AG08395 (cell line): ENCODE results near the gene PDK4.
"Not testable (repeated sequence)": the region's sequence is repeated elsewhere in the genome, so short reads cannot be mapped to it uniquely, and the experiment has no call there.

Experiments
- DNase-seq: peaks from one replicate; pipeline ENCODE4 v3.0.0; 2012; ENCODE audit warnings: mixed read lengths, low spot score

The PDK4 gene

DNA sequence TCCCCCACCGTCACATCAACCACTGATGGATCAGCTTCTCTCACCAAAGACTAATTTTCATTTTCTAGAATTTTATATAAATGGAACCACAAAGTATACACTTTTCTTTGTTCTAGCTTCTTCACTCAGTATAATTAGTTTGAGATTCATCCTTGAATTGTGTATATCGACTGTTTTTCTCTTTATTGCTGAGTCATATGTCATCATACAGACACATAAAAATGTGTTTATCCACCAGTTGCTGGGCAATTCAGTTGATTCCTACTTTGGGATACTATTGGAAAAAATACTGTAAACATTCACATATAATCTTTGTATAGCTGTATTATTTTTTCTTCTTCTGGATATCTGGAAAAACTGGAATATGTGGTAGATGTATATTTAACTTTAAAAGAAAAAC lies 26.6 kb downstream of the PDK4 start:
- no peak for DNase-seq

DNA sequence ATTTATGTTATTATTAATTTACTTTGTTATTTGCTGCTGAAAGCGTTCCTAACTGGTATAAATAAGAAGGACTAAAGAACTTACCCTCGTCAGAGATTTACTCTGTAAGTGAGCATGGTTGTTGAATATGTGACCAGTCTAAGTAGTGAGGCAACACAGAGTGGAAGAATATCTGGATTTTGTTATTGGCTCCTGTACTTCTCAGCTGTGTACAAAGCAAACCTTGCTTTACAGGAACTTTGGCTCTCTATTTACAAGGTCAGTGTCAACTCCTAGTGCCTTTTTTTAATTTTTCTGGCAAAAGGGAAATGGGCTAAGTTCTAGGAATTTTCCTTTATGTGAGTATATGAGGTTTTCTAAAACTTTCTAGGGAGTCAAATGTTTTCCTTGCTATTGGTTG lies 35.6 kb downstream of the PDK4 start:
- no peak for DNase-seq

DNA sequence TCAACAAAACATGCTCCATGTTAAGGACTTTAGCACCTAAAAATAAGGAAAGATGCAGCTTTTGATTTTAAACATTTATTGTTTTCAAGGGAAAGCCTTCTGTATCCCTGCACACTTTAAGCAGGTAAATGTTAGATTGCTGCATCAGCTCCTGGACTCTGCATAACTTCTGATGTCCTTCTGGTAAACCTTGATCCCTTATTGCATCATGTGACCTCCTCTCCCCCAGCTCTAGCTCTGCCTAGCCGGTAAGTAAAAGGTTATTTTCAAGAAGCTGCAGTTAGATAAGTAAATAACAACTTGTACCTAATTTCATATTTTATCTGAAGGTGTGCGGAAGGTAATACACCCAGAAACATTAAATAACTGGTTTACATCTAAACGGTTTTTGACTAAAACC lies 37.5 kb downstream of the PDK4 start:
- DNase-seq: no peak

DNA sequence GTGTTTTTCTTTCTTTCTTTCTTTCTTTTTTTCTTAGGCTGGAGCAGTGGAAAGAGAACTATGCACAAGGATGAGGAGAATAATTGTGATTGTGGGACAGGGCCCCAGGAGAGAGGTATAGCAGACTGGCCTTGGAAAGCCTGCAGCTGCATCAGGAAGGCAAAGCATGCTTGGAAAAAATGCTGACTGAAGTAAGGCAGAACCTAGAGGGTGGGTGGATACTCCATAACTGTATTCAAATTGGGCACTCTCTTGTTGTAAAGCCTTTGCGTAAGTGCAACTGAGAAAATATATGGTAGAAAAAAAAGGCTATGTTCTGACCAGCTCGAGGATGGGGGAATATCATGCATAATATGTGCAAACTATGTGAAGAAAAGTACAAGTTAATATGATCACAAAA lies 39.5 kb downstream of the PDK4 start:
- DNase-seq: no peak

DNA sequence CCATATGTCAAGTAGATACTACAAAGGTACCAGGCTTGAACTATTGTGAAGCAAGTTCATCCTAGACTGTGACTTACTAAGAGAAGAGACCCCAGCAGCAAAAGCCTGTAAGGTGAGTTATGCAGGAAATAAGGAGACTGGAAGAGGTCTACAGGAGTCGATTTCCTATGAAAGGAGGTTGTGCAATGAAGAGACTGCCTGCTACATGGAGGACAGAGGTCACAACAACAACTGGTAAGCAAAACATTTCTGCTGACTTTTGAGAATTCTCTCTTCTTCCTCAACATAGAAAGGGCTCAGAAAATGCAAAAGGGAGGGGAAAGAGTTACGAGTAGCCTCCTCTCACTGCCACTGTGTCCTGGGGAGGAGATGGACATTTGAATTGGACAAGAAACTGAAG lies 42.4 kb downstream of the PDK4 start:
- DNase-seq: no peak

DNA sequence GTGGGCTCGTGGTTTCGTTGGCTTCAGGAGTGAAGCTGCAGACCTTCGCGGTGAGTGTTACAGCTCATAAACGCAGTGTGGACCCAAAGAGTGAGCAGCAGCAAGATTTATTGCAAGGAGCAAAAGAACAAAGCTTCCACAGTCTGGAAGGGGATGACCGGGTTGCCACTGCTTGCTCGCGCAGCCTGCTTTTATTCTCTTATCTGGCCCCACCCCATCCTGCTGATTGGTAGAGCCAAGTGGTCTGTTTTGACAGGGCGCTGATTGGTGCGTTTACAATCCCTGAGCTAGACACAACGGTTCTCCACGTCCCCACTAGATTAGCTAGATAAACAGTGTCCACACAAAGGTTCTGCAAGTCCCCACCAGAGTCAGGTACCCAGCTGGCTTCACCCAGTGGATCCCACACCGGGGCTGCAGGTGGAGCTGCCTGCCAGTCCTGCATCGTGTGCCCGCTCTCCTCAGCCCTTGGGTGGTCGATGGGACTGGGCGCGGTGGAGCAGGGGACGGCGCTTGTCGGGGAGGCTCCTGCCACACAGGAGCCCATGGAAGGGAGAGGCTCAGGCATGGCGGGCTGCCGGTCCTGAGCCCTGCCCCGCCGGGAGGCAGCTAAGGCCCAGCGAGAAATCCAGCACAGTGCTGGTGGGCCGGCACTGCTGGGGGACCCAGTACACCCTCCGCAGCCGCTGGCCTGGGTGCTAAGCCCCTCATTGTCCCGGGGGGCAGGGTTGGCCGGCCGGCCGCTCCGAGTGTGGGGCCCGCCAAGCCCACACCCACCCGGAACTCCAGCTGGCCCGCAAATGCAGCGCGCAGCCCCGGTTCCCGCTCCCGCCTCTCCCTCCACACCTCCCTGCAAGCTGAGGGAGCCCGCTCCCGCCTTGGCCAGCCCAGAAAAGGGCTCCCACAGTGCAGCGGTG lies 44.0 kb downstream of the PDK4 start:
- not testable (repeated sequence) for DNase-seq

DNA sequence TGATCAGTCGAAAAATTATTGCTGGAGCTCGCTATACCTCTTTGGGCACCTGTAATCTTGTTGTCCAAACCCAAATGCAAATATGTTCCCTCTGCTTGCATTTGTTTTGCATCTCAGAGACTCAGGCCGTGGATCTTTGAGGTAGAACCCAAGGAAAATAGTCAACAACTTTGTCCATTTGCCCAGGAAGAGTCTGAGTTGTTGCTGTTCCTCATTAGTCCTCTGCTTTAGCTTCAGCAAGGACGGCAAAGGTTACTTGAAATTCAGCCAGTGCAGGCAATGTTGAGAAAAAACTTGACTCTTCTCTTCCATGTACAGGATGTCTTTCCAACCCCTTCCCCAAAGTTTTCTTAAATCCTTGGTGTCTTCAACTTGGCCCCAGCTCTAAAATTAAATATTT lies 45.8 kb downstream of the PDK4 start:
- no peak for DNase-seq

DNA sequence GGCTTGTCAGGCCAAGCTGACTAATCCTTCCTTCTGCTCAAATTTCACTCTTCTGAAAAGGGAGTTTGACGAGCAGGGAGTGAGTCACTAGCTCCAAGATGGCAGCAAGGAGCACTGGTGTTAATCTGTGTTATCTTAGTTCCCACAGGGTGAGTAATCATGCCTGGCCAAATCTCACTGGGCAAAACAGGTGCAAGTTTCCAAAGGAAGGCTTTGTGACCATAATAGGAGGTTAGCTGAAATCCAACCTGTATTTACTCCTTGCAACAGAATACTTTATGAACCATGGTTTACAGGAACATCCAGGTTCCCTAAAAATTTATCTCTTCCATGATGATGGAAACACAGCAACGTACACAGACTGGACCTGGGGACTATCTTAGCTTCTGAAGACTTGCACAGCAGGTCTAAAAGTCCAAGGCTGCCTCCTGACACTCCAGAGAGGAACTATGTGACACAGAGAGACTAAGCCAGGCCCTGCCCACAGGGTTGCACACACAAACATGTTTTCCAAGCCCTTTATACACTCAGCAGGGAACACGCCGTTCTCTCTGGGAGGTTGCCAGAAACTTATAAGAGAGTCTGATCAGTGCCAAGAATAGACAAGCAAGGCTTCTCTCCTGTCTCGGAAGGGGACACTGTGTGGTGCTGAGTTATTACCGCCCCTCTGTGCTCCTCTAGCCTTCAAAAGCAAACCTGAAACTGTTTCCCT lies 46.3 kb downstream of the PDK4 start:
- DNase-seq: peak; percentile 53

DNA sequence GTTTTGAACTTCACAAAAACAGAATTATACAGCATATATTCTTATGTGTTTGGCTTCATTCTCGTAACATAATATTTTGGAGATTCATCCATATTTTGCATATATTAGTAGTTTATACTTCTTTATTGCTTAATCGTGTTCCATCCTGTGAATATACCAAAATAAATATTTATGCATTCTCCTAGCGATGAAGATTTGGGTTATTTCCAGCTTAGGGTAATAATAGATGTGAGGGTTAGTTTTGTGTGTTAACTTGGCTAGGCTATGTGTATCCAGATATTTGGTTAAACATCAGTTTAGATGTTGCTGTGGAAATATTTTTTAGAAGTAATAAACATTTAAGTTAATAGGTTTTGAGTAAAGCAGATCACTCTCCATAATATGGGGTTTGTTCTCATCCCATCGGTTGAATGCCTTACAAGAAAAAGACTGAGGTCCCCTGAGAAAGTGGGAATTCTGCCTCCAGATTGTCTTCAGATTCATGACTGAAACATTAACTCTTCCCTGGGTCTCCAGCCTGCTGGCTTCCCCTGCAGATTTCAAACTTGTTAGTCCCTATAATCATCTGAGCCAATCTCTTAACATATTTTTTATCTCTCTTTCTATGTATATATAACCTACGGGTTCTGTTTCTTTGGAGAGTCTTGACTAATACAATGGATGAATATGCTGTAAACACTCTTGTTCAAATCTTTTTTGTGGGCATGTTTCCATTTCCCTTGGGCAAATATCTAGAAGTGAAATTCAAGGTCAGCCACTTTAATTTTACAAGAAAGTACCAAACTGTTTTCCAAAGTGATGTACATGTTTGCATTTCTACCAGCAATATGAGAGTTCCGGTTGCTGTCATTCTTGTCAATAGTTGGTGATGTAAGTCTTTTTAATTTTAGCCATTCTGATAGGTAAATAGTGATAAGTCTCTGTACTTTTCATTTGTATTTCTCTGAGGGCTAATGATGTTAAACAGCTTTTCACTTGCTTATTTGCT lies 48.7 kb downstream of the PDK4 start:
- DNase-seq: no peak

DNA sequence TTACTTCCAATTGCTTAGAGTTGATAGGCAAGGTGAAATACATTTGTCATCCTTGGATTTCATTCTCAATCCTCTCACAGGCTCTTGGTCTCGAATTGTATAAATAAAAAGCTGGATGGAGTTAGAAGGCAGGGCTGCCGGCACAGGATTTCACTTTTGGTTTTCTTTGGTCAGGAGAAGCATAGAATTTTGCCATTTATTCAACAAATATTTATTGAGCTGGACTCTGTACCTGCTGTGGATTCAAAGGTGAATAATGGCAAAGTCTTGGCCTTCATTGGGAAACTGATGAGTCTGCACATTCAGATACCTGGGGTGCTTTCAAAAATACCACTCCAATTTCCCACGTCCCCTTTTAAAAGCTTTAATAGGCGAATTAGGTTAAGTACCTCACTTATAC lies 49.7 kb downstream of the PDK4 start:
- DNase-seq: no peak

DNA sequence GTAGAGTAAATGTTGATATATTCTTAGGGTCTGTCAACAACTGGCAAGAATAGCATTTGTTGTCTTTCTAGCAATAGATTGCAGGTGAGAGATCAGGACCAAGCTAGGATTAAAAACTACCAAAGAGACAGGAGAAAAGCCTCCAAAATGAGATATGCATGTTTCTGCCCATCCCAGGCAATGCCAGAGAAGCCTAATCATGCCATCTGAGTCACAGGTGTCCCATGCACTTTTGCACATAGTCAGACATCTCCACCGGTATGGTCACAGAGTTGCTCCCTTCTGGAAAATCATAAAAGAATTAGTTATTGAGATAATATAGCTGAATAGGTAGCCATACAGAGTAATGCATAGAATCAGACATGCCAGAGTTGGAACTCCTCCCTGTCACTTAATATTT lies 50.6 kb downstream of the PDK4 start:
- no peak for DNase-seq

DNA sequence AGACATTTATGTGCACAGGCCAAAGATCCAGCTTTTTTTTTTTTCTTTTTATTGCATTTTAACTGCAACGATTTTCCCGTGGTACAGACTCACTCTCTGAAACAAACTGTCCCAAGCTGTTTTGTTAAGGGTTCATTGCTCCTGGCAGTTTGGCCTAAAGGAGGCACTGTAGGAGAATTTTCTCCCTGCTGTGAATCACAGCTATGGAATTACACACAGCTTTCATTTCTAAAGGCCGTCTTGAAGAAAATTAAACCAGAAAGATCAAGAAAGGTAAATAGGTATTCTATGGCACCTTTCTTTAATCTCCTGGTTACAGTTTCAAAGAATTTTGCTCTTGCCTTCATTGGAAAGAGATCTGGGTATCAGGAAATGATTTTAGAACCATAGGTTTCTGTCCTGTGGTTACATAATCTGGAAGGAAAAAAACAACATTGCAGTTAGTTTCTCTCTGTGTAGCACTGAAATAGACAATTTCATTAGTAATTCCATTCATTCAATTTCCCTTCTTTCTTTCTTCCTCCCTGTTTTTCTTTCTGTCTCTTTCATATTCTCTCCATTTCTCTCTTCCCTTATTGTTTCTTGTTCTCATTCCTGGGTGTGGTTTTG lies 51.2 kb downstream of the PDK4 start:
- peak; percentile 79 for DNase-seq

DNA sequence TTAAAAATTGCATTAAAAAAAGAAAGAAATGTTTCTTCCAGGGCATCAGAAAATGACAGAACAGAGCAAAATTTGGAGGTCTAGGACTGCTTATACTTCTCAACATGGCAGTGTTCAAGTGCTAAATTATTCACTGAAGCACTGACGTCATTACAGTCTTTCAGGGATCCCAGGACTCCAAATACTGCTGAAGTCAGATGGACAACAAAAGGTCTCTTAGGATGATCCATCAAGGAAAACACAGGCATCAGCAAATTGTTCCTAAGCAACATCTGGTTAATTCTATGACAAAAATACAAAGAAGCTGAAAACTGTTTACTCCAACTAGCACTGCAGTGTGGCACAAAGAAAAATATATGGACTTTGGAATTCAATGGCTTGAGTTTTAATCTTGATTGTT lies 52.1 kb downstream of the PDK4 start:
- DNase-seq: no peak

DNA sequence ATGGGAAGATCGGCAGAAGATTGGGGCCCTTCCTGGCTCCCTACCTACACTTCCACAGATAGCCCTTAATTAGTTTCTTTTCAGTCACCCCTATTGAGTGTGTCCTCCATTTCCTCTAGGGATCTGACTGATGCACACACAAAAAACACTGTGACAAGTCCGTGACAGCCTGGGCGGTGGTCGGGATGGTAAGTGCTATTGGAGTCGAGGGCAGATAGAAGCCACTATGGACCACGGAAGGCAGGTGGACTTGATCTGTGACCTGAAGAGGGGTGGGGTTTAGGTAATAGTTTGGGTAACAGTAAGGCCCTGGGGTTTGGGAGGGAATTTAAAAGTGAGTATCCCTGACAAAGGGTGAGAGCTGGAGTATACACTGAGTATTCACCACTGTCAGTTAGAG lies 53.0 kb downstream of the PDK4 start:
- no peak for DNase-seq

DNA sequence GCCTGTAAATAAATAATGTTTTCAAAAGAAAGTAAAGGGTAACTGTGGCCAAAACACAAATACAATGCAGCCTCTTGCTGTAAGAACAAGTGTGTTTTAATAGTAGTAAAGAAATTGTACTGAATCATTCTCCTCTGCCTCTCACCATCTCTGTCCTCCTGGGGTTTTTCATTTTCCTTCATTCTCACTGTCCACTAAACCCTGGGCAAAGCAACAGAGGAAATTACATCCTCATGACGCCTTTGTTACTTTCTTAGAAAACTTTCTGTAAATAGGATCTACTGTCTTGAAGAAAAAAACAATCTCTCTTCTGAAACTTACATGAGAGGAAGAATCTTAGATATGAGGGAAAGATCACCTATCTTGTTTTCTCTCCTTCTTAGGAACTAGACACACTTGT lies 56.0 kb downstream of the PDK4 start:
- DNase-seq: no peak

DNA sequence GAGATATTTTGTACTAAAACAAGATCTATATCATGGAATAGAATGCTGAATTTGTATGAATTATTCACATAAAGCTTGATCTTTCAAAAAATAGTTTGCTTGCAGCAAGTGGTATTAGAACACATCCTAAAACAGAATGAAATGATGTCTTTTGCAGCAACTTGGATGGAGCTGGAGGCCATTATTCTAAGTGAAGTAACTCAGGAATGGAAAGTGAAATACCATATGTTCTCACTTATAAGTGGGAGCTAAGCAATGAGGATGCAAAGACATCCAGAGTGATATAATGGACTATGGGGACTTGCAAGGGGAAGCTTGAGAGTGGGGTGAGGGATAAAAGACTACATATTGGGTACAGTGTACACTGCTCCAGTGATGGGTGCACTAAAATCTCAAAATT lies 56.9 kb downstream of the PDK4 start:
- no peak for DNase-seq

DNA sequence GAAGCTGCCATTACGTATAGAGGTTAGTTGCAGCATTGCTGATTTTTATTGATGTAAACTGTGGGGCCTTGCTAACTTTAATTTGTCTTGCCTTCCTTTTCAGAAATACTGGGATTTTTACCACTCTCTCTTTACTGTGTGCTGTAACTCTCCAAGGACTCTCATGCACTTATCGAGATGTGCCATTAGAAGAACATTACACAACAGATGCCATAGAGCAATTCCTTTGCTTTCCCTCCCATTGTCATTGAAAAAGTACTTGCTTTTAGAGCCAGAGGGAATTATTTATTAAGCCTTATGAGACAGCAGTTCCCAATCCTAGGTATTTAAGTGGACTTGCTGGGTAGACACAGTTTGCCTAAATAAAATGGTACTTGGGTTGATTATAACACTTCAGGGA lies 58.8 kb downstream of the PDK4 start:
- DNase-seq: no peak

DNA sequence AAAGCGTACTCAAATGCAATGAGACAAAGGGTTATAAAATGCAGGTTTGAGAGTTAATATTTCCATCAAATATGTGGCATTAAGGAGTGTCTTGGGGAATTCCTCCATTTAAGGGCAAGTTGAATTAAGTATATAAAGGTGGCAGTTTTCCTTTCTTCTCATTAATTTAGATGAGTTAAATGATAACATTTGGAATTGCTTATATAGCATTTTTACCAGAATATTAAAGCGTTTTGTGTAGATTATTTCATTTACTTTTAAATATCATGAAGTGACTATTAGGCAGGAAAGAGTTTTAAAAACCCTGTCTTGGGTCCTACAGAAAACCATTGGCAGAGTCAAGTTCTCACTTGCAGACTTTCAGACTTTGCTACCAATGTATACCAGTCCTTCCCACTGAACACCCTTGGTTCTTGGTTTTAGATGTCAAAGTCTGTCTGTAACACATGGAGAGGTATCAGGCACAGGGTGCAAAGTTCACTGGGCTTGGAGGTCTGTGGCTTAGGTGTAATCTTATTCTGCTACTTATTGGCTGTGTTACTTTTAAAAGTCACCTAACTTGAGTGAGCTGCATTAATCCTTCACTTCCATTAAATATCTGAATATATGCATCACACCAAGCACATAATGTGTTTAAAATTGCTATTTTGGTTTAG lies 59.5 kb downstream of the PDK4 start:
- DNase-seq: no peak

DNA sequence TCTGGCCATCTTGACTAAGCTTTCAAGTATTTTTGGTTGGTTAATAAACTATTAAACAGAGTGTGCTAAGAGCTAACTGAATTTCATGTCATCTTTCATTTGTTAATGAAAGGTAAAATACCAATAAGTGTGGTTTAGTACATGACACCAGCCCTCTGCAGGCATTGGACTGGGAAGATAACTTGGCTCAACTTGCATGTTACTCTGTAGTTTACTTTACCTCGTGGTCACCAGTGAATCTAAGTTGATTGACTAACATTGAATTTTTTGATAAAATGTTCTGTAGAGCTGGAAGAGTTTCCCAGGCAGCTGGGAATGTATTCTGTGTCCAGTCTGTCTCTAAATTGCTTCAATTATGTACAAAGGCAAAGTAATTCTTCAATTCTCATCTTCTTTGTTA lies 60.7 kb downstream of the PDK4 start:
- no peak for DNase-seq

DNA sequence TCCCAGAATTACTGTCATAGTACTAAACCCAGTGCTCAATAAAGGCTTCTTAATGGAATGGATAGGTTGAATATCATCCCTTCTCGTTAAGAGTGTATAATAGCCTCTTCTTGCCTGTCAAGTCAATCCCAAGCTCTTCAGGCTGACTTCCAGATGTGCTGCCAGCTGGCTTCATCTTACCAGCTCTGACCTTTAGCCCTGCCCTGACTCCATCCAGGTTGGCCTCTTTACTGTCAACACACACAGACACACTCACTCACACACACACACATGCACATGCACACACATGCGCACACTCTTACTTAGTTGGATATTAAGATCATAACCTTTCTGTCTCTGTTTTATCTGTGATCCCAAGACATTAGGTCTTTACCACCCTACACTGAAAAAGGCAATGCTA lies 61.5 kb downstream of the PDK4 start:
- no peak for DNase-seq
